Brain microvascular endothelial cell (primary cell): Measurements from ENCODE around the gene RAB33A.
A peak's percentile ranks its signal among the peaks of the same experiment; 100 is the strongest.

ENCODE experiments used
- DNase-seq: peaks from one replicate; pipeline ENCODE4 v3.0.0-alpha.2; 2020
- H3K27ac ChIP-seq: fragments of 250-450 bp; sonication (Bioruptor Pico); 2 replicates; pipeline ENCODE4 v1.5.1; 2020; ENCODE audit warnings: mild to moderate bottlenecking, moderate library complexity
- H3K27me3 ChIP-seq: fragments of 250-450 bp; sonication (Bioruptor Pico); replicated peaks from 2 replicates; pipeline ENCODE4 v1.5.1; 2020; ENCODE audit warnings: mild to moderate bottlenecking
- H3K36me3 ChIP-seq: fragments of 250-450 bp; sonication (Bioruptor Pico); replicated peaks from 2 replicates; pipeline ENCODE4 v1.5.1; 2020; ENCODE audit warnings: mild to moderate bottlenecking
- H3K4me3 ChIP-seq: 2 replicates; pipeline ENCODE4 v1.5.1; 2011; ENCODE audit warnings: low read depth, mild to moderate bottlenecking, control low read depth, low read length, moderate library complexity
- CTCF ChIP-seq: IDR thresholded peaks from 2 replicates; pipeline ENCODE4 v1.5.1; 2011; ENCODE audit warnings: low read depth, mild to moderate bottlenecking, moderate library complexity, low read length, control low read depth, inconsistent platforms; ENCODE audit errors: missing control alignments
- in situ Hi-C: cut with HindIII; loops from 2 replicates; pipeline ENCODE4 v1.10.0; 2017; ENCODE audit warnings: low sequenced_read_pairs, low pct_ligation_motif_present

Gene RAB33A

GRCh38 chrX:130166503-130166777, 5.3 kb upstream of the RAB33A start:
- TF ChIP-seq CTCF, result no peak
- Histone ChIP-seq H3K4me3 (peak overlapping the region; percentile 79), H3K36me3 (no peaks in the 10 kb centered on the region), H3K27ac (peak overlapping the region; percentile 88), H3K27me3 (no peaks in the 10 kb centered on the region)
- in situ Hi-C loops, result no loop called here
- no peak for DNase-seq

GRCh38 chrX:130167040-130167439, 4.7 kb upstream of the RAB33A start:
- no peak overlapping the region for H3K27ac ChIP-seq
- DNase-seq, result no peak
- no peak for TF ChIP-seq CTCF
- no peak overlapping the region for H3K4me3 ChIP-seq
- no peaks in the 10 kb centered on the region for H3K27me3 ChIP-seq
- no peaks in the 10 kb centered on the region for H3K36me3 ChIP-seq
- in situ Hi-C loops, result no loop called here

GRCh38 chrX:130170752-130171445, 863 bp upstream of the RAB33A start:
- TF ChIP-seq CTCF, result no peak
- Histone ChIP-seq H3K4me3 (peak overlapping the region; percentile 56), H3K36me3 (no peaks in the 10 kb centered on the region), H3K27me3 (no peaks in the 10 kb centered on the region), H3K27ac (no peak overlapping the region)
- in situ Hi-C loops, result no loop called here
- DNase-seq, result peak; percentile 20

- DNase-seq, result no peak
- Histone ChIP-seq H3K27me3 (no peaks in the 10 kb centered on the region), H3K36me3 (no peaks in the 10 kb centered on the region), H3K4me3 (peak overlapping the region; percentile 56), H3K27ac (no peak overlapping the region)
- in situ Hi-C loops, result no loop called here
- TF ChIP-seq CTCF, result no peak
Measured at GRCh38 chrX:130172127-130172845, 524 bp downstream of the RAB33A start.

GRCh38 chrX:130173190-130173895, 1.6 kb downstream of the RAB33A start:
- H3K27ac ChIP-seq, result peak overlapping the region; percentile 80
- H3K27me3 ChIP-seq, result no peaks in the 10 kb centered on the region
- no peak for TF ChIP-seq CTCF
- peak; percentile 72 for DNase-seq
- no peaks in the 10 kb centered on the region for H3K36me3 ChIP-seq
- in situ Hi-C loops, result no loop called here
- H3K4me3 ChIP-seq, result no peak overlapping the region
